ENCODE measurements around the gene ARHGEF25.
"Not testable (repeated sequence)": the region's sequence is repeated elsewhere in the genome, so short reads cannot be mapped to it uniquely, and the experiment has no call there.

The ARHGEF25 gene

GRCh38 chr12:57611108-57611826 lies at the start of gene ARHGEF25:
TSS of gene ARHGEF25 (plus strand) at chr12:57611435. CDS start at chr12:57611895, 460 bp downstream.
- H3K36me3 Mint-ChIP-seq (ENCODE audit: low read depth): no peaks in the 10 kb centered on the region
- no peak within 1 kb of the TSS for H3K27ac Mint-ChIP-seq
- peak; percentile 79 for ATAC-seq
- peak within 1 kb of the TSS; percentile 56 for H3K4me3 Mint-ChIP-seq
- no peaks in the 10 kb centered on the region for H3K9me3 Mint-ChIP-seq
- peaks cover 9% of the 10 kb centered on the region for H3K4me1 Mint-ChIP-seq
- peaks cover 17% of the 10 kb centered on the region for H3K27me3 Mint-ChIP-seq
- peak; percentile 72 for DNase-seq

DNA sequence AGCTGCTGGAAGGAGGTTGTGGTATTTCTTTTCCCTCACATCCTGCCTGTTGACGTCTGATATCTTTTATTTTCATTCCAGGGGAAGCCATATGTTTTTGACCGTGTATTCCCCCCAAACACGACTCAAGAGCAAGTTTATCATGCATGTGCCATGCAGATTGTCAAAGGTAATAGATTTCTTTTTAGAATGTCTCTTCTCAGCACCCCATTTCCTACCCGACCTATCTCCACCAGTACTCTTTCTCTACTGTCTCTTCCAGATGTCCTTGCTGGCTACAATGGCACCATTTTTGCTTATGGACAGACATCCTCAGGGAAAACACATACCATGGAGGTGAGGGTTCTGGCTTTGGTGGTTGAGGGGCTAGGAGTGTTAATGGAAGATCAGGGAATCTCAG lies 47.9 kb upstream of the ARHGEF25 start:
- no peak for DNase-seq
- ATAC-seq: no peak
- Mint-ChIP-seq H3K27me3 (no peaks in the 10 kb centered on the region), H3K9me3 (no peaks in the 10 kb centered on the region), H3K27ac (no peak overlapping the region), H3K4me1 (no peaks in the 10 kb centered on the region), H3K4me3 (no peak overlapping the region), H3K36me3 (ENCODE audit: low read depth) (no peaks in the 10 kb centered on the region)

GRCh38 chr12:57564178-57564740 lies 47.0 kb upstream of the ARHGEF25 start:
- H3K27me3 Mint-ChIP-seq: no peaks in the 10 kb centered on the region

DNA sequence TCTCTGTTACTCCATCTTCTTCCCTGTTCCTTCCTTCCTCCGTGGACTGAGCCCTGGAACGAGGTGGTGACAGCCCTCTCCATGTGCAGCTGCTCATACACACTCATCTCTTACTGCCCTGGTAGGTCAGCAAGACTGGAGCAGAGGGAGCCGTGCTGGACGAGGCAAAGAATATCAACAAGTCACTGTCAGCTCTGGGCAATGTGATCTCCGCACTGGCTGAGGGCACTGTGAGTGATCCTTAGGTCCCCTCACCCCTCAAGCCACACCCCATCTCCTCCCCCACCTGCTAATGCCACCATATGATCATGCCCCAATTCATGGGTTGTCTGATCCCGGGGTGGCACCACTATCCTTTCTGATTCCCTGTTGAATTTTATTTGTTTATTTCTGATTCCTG lies 42.4 kb upstream of the ARHGEF25 start:
- Mint-ChIP-seq H3K36me3 (ENCODE audit: low read depth) (no peaks in the 10 kb centered on the region), H3K9me3 (no peaks in the 10 kb centered on the region)
- ATAC-seq: no peak

More at GRCh38 chr12:57564178-57564740, 47.0 kb upstream of the ARHGEF25 start:
- no peaks in the 10 kb centered on the region for H3K36me3 Mint-ChIP-seq (ENCODE audit: low read depth)
- no peak overlapping the region for H3K4me3 Mint-ChIP-seq
- ATAC-seq (no peak), DNase-seq (no peak)
- H3K4me1 Mint-ChIP-seq: no peaks in the 10 kb centered on the region
- H3K9me3 Mint-ChIP-seq: no peaks in the 10 kb centered on the region
- no peak overlapping the region for H3K27ac Mint-ChIP-seq

GRCh38 chr12:57569858-57570257 lies 41.4 kb upstream of the ARHGEF25 start:
- Mint-ChIP-seq H3K36me3 (ENCODE audit: low read depth) (no peaks in the 10 kb centered on the region), H3K4me3 (no peak overlapping the region), H3K9me3 (no peaks in the 10 kb centered on the region), H3K27me3 (no peaks in the 10 kb centered on the region), H3K4me1 (no peaks in the 10 kb centered on the region), H3K27ac (no peak overlapping the region)
- ATAC-seq (no peak), DNase-seq (no peak)

More for the DNA sequence above, 42.4 kb upstream of the ARHGEF25 start:
- no peak overlapping the region for H3K4me3 Mint-ChIP-seq
- no peaks in the 10 kb centered on the region for H3K4me1 Mint-ChIP-seq
- H3K27ac Mint-ChIP-seq: no peak overlapping the region
- H3K27me3 Mint-ChIP-seq: no peaks in the 10 kb centered on the region
- no peak for DNase-seq

GRCh38 chr12:57570438-57570837 lies 40.8 kb upstream of the ARHGEF25 start:
- H3K27ac Mint-ChIP-seq, H3K9me3 Mint-ChIP-seq, H3K4me3 Mint-ChIP-seq: not testable (repeated sequence)

DNA sequence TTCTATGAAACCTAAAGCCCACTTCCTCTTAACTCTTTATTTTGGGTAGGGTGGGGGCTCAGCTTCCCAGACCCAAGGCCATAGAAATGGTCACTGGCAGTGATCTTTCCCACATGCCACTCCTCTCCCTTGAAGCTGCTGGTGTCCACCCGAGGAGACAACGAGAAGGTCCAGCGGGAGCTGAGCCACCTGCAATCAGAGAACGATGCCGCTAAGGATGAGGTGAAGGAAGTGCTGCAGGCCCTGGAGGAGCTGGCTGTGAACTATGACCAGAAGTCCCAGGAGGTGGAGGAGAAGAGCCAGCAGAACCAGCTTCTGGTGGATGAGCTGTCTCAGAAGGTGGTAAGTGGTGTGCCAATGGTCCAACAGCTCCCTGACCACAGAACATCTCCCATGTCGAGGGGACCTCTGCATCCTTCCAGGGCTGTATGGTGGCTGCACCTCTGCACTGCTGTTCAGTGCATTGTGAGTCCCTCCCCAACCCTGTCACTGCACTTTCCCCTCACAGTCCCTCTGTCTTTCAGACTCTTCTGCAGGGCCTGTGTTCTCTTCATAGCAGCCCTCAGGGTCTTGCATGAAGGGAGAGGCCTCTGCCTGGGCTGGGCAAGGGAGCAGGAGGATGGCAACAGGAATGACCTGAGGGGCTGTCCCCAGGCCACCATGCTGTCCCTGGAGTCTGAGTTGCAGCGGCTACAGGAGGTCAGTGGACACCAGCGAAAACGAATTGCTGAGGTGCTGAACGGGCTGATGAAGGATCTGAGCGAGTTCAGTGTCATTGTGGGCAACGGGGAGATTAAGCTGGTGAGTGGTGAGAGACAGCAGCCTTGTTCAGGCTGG lies 39.1 kb upstream of the ARHGEF25 start:
- no peaks in the 10 kb centered on the region for H3K4me1 Mint-ChIP-seq
- no peaks in the 10 kb centered on the region for H3K36me3 Mint-ChIP-seq (ENCODE audit: low read depth)
- no peak overlapping the region for H3K4me3 Mint-ChIP-seq

More at GRCh38 chr12:57570438-57570837, 40.8 kb upstream of the ARHGEF25 start:
- DNase-seq; H3K36me3 Mint-ChIP-seq (ENCODE audit: low read depth); H3K4me1 Mint-ChIP-seq; H3K27me3 Mint-ChIP-seq; ATAC-seq: not testable (repeated sequence)

GRCh38 chr12:57574795-57575194 lies 36.4 kb upstream of the ARHGEF25 start:
- H3K27me3 Mint-ChIP-seq: no peaks in the 10 kb centered on the region
- ATAC-seq (no peak), DNase-seq (no peak)
- H3K9me3 Mint-ChIP-seq: no peaks in the 10 kb centered on the region
- H3K4me1 Mint-ChIP-seq: no peaks in the 10 kb centered on the region
- no peak overlapping the region for H3K4me3 Mint-ChIP-seq
- H3K36me3 Mint-ChIP-seq (ENCODE audit: low read depth): no peaks in the 10 kb centered on the region
- no peak overlapping the region for H3K27ac Mint-ChIP-seq

More for the DNA sequence above, 39.1 kb upstream of the ARHGEF25 start:
- Mint-ChIP-seq H3K9me3 (no peaks in the 10 kb centered on the region), H3K27ac (no peak overlapping the region), H3K27me3 (no peaks in the 10 kb centered on the region)
- DNase-seq (no peak), ATAC-seq (no peak)

DNA sequence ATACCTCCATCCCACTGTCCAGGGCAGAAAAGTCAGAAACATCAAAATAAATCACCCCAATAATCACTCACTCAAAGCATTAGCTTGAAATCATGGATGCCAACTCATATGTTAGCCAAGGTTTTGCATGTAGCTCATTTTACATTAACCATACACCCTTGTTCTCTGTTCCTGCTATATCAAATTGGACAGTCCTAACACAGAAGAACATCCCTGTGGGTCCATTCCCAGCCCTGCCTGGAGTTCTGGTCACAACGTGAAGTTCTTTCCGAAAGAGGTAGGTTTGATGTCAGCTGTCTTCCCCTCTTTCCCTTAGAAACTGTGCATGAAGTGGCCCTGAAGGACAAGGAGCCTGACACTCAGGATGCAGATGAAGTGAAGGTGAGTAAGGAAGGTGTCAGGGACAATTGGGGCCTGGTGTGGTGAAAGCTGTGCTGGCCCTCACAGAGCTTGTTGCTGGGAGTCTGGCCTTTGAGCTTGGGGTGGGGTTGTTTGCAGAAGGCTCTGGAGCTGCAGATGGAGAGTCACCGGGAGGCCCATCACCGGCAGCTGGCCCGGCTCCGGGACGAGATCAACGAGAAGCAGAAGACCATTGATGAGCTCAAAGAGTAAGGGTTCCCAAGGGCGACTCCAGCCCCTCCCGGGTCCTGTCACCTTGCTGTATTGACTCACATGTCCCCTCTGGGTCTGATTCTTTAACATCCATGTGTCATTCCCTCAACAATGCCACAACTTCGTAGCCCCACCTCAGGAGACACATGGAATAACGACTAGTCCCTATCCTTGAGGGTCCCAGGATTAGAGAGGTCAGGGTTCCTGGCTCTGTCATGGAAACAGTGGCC lies 35.2 kb upstream of the ARHGEF25 start:
- H3K4me3 Mint-ChIP-seq: no peak overlapping the region
- no peaks in the 10 kb centered on the region for H3K36me3 Mint-ChIP-seq (ENCODE audit: low read depth)
- H3K9me3 Mint-ChIP-seq: no peaks in the 10 kb centered on the region
- ATAC-seq: no peak
- H3K27ac Mint-ChIP-seq: no peak overlapping the region
- no peak for DNase-seq
- no peaks in the 10 kb centered on the region for H3K4me1 Mint-ChIP-seq
- no peaks in the 10 kb centered on the region for H3K27me3 Mint-ChIP-seq

DNA sequence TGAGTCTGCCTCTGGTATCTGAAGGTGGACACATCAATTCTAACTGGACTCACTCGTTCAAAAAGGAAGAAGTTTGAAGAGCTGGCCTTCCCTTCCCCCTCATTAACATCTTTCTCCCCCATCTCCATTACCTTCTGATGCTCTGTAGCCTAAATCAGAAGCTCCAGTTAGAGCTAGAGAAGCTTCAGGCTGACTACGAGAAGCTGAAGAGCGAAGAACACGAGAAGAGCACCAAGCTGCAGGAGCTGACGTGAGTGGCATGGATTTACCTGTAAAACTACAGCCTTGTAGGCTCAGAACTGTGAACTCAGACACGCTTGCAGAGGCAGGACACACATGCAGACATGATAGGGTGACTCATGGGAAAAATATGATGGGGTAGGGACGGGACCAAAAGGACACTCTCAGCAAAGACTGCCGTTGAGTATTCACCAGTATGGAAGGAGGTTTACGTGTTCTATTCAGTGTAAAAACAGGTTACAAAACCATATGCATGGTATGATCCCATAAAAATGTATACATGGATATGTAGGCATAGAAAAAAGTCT lies 34.5 kb upstream of the ARHGEF25 start:
- no peaks in the 10 kb centered on the region for H3K36me3 Mint-ChIP-seq (ENCODE audit: low read depth)
- no peak overlapping the region for H3K27ac Mint-ChIP-seq
- H3K4me3 Mint-ChIP-seq: no peak overlapping the region
- no peaks in the 10 kb centered on the region for H3K27me3 Mint-ChIP-seq
- H3K4me1 Mint-ChIP-seq: no peaks in the 10 kb centered on the region
- DNase-seq: no peak
- H3K9me3 Mint-ChIP-seq: no peaks in the 10 kb centered on the region
- ATAC-seq: no peak

DNA sequence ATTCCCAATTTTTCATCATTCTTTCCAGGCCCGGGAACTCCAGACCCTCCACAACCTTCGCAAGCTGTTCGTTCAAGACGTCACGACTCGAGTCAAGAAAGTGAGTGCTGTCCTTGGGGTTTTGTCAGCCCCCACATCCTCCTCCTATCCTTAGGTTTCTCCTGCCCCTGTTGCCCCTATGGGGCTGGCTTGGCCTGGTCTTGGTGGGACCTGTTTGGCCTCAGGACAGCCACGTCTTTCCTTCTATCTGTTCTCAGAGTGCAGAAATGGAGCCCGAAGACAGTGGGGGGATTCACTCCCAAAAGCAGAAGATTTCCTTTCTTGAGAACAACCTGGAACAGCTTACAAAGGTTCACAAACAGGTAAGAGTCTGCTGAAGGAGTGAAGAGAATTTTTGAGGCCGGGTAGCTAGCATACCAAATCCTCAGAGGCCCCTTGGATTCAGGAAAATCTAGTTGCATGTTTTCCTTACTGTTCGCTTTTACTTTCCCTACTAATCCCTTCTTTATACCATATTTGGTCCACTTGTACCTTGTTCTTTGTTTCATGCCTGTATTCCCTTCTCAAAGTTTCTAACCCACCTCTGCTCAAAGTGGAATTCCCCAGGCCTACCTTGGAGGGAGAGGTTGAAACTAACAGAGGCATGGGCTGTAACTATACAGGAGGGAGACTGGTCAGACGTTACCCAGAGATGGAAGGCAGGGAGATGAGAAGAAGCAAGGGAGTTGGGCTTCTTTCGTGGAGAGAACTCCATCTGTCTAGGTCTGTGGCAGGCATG lies 33.1 kb upstream of the ARHGEF25 start:
- Mint-ChIP-seq H3K36me3 (ENCODE audit: low read depth) (no peaks in the 10 kb centered on the region), H3K27ac (no peak overlapping the region), H3K4me1 (no peaks in the 10 kb centered on the region), H3K27me3 (peaks cover 2% of the 10 kb centered on the region), H3K4me3 (no peak overlapping the region), H3K9me3 (no peaks in the 10 kb centered on the region)
- ATAC-seq (no peak), DNase-seq (no peak)

DNA sequence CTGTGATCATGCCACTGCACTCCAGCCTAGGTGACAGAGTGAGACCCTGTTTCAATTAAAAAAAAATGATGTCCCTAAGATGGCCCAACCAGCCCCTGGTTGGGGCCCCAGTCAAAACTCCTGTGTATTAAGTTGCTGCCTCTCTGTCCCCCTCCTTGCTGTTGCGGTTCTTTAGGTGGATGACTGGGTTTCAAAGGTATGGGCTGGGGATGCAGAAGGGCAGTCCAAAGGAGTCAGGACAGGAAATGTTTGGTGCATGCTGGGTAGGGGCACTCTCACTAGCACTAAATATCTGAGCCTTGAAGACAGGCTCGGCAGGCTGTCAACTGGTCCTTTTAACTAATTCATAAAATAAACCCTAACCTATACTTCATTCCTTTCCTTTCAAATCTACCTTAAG lies 32.2 kb upstream of the ARHGEF25 start:
- no peak for ATAC-seq
- peaks cover 3% of the 10 kb centered on the region for H3K27me3 Mint-ChIP-seq
- no peak for DNase-seq
- no peak overlapping the region for H3K4me3 Mint-ChIP-seq
- H3K9me3 Mint-ChIP-seq: no peaks in the 10 kb centered on the region
- no peaks in the 10 kb centered on the region for H3K4me1 Mint-ChIP-seq
- H3K27ac Mint-ChIP-seq: no peak overlapping the region
- H3K36me3 Mint-ChIP-seq (ENCODE audit: low read depth): no peaks in the 10 kb centered on the region

GRCh38 chr12:57579677-57580465 lies 31.4 kb upstream of the ARHGEF25 start:
- DNase-seq (no peak), ATAC-seq (no peak)
- Mint-ChIP-seq H3K4me1 (no peaks in the 10 kb centered on the region), H3K4me3 (no peak overlapping the region), H3K27me3 (peaks cover 3% of the 10 kb centered on the region), H3K9me3 (no peaks in the 10 kb centered on the region), H3K36me3 (ENCODE audit: low read depth) (no peaks in the 10 kb centered on the region), H3K27ac (no peak overlapping the region)

Data from activated naive CD8-positive, alpha-beta T cell treated with anti-CD3 and anti-CD28 coated beads, Interleukin-2, amount 50 U/mL, for 24 hours (primary cell).